Effector CD8-positive, alpha-beta T cell (primary cell): ENCODE data around the gene RUNX3.
"Not testable (repeated sequence)": the region's sequence is repeated elsewhere in the genome, so short reads cannot be mapped to it uniquely, and the experiment has no call there.

ENCODE experiments used
- DNase-seq: peaks from one replicate; lab custom pipeline; 2025; lab: John Stamatoyannopoulos, UW
- total RNA-seq, 4 experiments: gene quantifications; one replicate each; lab custom pipeline; 2026; lab: John Stamatoyannopoulos, UW

RUNX3 gene
- 245 to 504 (median 408) reads per million in 4 experiments for total RNA-seq

DNA sequence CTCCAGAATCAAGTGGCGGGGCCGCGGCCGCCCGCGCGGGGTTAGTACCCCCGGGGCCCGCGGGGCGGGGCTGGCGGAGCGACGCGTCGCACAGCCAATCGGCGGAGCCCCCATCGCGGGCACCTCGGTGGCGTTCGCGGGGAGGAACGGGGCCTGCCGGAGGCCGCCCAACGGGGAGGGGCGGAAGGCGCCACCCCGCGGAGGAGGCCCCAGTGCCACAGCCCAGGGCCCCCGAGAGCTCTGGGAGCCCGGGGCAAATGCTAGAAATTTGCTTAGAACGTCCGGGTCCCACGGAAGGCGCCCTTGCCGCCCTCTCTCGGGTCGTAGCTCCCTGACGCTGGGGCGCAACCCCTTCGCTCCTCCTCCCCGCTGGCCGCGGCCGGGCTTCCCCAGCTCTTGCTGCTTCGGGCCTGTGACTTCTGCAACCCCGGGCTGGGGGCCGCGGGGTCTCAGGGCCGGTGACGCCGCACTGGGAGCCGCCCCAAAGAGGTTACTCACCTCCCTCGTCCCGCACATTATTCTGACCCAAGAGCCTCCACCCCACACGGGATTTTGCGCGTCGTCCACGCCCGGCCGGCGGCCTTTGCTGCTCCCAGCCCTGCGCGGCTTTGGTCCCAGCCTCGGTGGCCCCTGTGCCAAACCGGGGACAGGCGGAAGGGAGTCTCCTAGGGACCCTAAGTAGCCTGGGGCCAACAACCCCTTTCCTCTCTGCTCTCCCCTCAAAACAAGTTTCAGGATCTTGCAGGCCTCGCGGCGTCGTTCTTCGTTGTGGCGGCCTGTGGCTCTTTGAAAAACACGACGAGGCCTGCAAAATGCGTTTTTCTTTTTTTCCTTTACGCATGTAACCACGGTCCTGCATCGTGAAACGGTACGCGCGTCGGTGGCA lies at the start of gene RUNX3:
Gene RUNX3, minus strand, starts transcription at position 17 of the 886 bp plus-strand sequence. CDS start 408 bp downstream, outside the sequence.
- peak; percentile 89 for DNase-seq

DNA sequence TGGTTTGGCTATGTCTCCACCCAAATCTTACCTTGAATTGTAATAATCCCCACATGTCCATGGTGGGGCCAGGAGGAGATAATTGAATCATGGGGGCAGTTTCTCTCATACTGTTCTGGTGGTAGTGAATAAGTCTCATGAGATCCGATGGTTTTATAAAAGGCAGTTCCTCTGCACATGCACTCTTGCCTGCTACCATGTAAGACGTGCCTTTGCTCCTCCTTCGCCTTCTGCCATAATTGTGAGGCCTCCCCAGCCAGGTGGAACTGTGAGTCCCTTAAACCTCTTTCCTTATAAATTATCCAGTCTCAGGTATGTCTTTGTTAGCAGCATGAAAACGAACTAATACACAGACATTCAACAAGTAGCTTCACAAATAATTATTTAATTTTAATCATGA lies 49.2 kb upstream of the RUNX3 start:
- not testable (repeated sequence) for DNase-seq

DNA sequence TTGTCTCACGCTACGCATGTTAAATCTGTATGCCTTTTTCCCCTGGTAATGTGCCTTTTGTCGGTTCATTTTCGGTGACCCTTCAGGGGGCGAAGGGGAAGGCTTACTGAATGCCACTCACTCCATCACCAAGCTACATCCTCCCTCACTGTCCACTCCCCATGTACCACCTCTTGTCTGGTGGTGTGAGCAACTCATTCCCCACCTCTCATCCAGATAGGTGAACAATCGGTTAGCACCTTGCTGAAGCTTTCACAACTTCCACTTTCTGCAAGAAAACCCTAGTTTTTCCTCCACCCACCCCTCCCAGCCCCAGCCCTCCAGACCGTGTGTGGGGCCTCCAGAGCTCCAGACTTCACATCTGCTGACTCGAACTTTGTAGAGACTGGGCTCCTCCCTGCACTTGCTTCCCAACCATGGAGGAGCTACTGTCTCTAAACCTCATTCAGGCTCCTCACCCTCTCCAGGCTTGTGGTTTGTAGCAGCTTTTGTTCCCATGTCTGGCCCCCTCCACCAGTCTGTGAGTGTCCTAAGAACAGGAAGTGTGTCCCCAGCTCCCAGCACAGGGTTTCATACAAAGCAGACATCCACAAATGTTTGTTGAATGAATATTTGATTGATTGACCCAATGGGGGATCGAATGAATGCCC lies 48.4 kb upstream of the RUNX3 start:
- DNase-seq = no peak

DNA sequence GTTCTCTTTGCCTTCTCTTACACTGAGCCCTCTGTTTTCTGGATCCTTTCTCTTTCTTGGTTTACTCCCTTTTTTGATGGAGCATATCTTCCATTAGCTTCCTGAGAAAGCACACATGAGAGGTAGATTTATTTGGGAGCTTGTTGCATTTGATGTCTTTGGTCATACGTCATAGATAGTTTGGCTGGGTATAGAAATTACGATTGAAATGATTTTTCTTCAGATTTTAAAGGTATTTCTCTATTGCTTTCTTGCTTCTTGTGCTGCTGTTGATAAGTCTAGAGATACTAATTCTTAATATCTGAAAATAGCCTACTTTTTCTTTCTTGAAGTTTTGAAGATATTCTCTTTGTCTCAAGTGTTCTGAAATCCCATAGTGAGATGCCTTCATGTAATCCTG lies 45.3 kb upstream of the RUNX3 start:
- no peak for DNase-seq

- DNase-seq = no peak
Measured at GRCh38 chr1:24973315-24973714, 43.2 kb upstream of the RUNX3 start.

- no peak for DNase-seq
Measured at GRCh38 chr1:24972915-24973242, 42.8 kb upstream of the RUNX3 start.

DNA sequence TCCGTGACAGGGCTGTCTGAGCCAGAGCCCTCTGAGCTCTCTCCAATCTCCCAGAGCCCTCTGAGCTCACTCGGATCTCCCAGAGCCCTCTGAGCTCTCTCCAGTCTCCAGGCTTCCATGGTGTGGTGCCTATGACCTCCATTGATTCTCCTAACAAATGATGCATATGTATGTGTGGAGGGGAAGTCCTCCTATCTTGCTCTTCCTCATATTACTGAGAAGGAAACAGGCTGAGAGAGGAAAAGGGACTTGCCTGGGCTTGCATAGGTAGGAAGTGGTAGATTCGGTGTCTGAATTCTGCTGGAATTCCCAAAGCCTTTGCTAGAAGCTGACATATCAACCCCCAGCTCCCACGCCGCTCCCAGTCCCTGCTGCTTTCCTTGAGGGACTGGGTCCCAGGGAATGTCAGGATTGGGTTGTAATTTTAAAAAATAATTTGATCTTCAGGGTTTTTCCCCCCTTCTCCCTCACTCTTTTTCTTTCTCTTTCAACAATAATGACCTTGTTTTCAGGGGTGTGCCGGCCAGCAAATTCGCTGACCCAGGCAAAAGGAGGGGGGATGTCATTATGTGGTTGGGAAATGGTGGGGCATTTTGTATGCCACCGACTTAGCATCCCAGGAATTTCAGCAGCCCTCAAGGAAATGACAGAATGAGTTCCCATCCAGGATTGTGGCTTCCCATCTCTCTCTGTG lies 42.3 kb upstream of the RUNX3 start:
- no peak for DNase-seq

DNA sequence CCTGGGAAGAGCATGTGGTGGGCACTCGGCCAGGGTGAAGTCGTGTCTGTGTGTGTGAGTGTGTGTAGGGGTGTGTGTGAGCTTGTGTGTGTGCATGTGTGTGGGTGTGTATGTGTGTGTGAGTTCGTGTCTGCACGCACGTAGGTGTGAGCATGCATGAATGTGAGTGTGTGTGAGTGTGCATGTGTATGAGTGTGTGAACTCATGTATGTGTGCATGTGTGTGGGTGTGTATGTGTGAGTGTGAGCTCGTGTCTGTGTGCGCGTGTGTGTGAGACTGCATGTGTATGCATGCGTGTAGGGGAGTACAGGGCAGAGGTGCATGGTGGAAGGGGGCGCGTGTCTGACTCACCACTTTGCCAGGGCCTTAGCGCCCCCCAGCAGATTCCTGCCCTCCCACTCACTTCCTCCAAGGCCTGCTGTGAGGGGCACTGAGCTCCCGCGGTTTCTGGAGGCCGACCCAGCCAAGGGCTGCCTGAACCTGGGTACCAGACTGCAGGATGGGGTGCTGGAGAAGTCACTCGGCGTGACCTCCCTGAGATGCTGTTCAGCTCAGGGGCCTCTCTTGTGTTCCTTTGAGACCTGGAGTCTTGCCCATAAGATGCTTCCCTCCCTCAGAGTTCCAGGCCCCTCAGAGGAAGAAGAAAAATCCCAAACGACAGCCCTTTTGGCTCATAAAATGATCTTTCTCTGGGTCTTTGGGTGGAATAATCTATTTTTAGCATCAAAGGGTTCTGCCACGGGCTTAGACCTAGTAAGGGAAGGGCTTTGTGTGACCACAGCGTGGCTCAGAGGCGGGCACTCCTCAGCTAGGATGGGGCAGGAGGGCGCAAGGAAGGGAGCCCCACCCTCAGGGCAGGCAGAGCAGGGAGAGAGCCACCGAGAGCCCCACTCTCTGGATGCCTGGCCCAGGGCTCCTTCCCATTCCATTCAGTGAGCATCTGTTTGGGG lies 41.1 kb upstream of the RUNX3 start:
- DNase-seq = no peak

- DNase-seq = no peak
Measured at GRCh38 chr1:24970399-24970753, 40.3 kb upstream of the RUNX3 start.

DNA sequence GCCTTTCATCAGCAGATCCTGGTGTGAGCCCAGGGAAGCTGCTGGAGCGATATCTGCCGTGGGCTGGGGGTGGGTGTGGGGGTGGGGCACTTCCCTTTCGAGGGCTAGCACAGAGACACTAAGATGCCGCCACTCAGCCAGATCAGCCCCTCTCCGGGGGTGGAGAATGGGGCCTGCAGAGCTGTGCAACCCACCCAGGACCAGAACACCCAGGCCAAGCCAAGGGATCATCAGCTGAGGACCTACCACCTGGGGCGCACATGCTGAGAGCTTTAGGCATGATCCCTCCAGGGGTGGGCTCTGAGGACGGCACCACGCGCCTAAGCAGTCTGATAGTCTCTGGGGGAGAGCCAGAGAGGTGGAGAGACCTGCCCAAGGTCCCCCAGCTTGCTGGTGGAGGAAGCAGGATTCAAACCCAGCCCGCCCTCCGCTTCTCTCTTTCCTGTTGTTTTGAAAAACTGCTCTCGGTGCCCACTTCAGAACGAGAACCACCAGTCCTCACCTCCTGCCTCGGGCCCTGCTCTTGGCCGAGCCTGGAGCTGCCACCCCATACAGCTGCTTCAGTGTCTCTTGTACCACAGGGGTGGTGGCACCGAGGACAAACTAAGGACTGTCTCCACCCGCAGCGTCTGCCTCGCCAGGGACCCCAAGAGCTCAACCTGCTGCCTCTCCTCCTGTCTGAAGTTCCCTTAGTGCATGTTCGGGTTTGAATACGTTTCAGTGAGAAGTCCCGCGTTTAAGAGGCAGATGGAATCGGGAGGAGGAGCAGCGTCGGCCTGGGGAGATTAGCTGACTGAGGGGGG lies 39.7 kb upstream of the RUNX3 start:
- no peak for DNase-seq

- DNase-seq = no peak
Measured at GRCh38 chr1:24968941-24969585, 39.0 kb upstream of the RUNX3 start.

GRCh38 chr1:24967962-24968361 lies 37.9 kb upstream of the RUNX3 start:
- DNase-seq = no peak

DNA sequence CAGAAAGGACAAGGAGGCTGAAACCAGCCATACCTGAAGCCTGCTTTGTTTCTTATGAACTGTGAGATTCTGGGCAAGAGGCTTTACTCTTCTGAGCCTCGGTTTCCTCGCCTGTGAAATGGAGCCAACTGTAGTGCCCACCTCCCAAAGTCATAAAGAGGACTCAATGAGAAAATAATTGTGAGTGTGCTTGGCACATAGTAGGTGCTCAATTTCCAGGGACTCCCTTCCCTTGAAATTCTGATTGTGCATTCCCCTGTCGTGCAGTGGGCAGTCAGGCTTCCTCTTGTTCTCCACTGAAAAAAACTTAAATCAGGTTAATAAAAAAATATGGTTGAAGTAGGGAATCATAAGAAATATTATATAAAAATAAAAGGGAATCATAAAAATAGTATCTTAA lies 37.5 kb upstream of the RUNX3 start:
- DNase-seq = no peak

DNA sequence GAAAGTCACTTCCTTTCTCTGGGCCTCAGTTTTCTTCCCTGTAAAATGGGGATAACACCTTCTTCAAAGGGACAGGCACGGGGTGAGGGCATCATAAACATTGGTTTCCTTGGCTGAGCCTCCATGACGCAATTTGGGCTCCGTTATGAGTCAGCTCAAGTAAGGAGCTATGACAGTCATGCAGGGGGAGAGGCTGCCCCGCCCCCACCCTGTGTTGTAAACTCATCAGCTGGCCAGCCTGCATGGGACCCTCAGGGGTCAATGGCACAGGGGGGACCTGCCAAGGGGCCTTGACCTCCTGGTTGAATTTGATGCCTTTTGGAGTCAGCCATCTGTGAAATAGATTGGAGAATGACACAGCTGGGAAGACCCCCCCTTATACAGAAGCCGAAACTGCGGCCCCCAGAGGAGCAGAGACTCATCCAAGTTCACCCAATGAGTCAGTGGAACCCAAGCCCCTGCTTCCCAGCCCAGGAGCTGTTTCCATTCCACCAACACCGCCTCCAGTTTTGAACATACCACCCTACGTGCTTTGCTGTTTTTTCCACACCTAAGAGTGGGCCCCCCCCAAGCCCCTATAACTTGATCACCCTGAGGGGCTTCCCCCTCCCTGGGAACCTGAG lies 36.8 kb upstream of the RUNX3 start:
- no peak for DNase-seq

DNA sequence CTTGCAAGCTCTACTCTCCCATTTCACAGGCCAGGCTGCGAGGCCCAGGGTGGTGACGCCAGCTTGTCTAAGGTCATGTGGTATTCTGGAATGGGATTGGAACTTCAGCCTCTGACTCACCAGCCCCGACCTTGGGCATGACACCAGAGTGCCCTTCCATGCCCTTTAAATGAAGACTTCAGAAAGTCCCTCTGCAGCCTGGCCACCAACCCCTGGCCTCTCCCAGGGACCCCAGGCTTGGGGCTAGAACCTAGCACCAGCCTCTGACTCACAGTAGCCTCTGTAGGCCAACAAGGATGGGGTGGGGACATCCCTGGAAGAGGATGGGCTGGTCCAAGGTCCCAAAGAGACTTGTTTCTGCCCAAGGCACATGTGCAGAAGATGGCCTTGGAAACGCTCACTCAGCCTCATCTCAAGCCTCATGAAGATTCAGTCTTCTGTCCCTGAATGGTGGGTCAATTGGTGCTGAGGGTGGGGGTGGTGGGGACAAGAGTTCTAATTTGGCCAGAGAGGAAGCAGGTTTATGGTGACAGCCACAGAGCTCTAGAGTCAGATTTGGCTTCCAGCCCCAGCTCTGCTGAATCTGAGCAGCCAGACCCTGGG lies 36.1 kb upstream of the RUNX3 start:
- DNase-seq = no peak

- DNase-seq = no peak
Measured at GRCh38 chr1:24965571-24965930, 35.5 kb upstream of the RUNX3 start.

GRCh38 chr1:24964811-24965570 lies 34.9 kb upstream of the RUNX3 start:
- DNase-seq = peak; percentile 75

- DNase-seq = no peak
Measured at GRCh38 chr1:24963943-24964693, 34.0 kb upstream of the RUNX3 start.
